Measurements from ENCODE around the gene CDKAL1. TPM values are rescaled to one million over a fixed set of nuclear protein-coding genes. Genes with fewer than 3 reads are reported as not detected.

The CDKAL1 gene
- total and polyA plus RNA-seq, 10 of the 15 experiments (the other 5 are each of a cell fraction or from before 2014, with no cell fraction given) = 10.7 to 26.9 (median 17.3) TPM

DNA sequence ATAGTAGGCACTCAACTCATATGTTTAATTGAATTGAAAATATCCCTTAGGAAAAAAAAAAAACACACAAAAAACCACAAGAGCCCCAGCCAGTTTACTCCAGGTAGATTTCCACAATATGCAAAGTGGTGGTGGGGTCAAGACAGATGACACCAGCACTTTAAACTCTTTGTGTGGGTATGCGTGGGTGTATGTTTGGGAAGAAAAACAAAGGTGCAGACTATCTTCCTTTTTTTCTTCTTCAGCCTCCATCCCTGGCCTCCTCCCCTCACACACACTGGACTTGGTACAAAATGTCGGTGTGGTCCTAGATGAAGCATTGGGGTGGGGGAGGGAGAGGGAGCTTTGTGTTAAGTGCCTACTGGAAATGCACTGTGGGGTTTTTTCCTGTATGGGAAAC, 42.2 kb upstream of the CDKAL1 start (continued):
- TF ChIP-seq POLR2AphosphoS5 (IDR thresholded peaks at IDR 0.05; ENCODE audit: low read length) (no peak), IKZF1 (conservative IDR thresholded peaks at IDR 0.05) (no peak), POLR2A (IDR thresholded peaks at IDR 0.05; ENCODE audit: low read depth, low read length) (no peak), SREBF2 (IDR thresholded peaks at IDR 0.05; ENCODE audit: low read length) (no peak), BMI1 (IDR thresholded peaks at IDR 0.05; ENCODE audit: borderline replicate concordance) (no peak), ASH2L (IDR thresholded peaks at IDR 0.05; ENCODE audit: borderline replicate concordance, low read depth) (no peak)

DNA sequence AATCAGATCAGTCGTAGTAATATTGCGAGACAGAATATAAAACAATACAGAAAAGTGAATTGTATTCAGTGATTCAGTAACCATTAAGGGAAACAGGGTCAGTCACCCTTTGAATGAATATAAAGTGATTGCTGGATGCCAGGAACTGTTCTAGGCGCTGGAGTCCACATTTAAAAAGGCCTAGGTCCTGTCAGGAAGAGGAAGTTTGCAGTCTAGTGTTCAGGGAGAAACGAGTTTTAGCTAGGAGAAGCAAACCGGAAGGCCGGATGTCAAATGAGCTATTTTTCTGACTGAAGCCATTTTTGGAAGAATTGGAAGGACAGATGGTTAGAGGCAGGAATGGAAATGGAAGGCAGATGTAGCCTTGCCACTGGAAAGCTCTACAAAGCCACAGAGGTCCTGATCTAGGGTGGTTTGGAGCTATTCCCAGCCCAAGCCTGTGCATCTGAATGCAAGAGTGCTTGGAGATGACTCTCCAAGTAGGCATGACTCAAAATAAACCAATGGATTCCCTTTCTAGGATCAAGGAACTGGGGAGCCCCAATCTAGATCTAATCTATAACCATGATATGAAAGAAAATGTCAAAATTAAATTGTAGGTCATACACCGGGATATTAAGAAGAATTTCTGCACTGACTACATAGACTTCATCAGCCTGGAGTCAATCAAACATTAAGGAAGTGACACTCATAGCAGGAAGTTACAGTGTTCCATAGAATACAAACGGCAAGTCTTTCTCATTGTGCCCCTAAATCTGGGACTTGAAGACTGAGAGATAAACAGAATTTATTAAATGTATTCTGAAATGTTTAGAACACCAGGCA, 36.8 kb upstream of the CDKAL1 start:
- 88% methylated on average over 8 of the region's 8 CpGs for WGBS (ENCODE audit: insufficient coverage, insufficient replicate concordance, low lambda C conversion rate, missing lambda C conversion rate)
- in situ Hi-C loops (cut with MboI) (no loop called here), intact Hi-C loops (cut with micrococcal nuclease; ENCODE audit: unreplicated experiment) (no loop called here)
- Histone ChIP-seq H3K4me3 (no peak overlapping the region), H3K9me3 (replicated peaks; ENCODE audit: control insufficient read depth, insufficient read depth, low read length) (no peaks in the 10 kb centered on the region), H3K27me3 (replicated peaks in 1 of 2; ENCODE audit: control insufficient read depth in 2 of 2, insufficient read depth in 2 of 2, low read length in 1 of 2) (no peaks in the 10 kb centered on the region), H3K27ac (ENCODE audit: control insufficient read depth, insufficient read depth) (no peak overlapping the region), H3K9ac (ENCODE audit: control insufficient read depth, insufficient read depth, low read length) (no peak overlapping the region), H3K79me2 (ENCODE audit: control insufficient read depth, insufficient read depth, low read length) (no peaks in the 10 kb centered on the region), H3K36me3 (ENCODE audit: control insufficient read depth in 2 of 2, insufficient read depth in 2 of 2, low read length in 1 of 2) (no peaks in the 10 kb centered on the region), H3K4me2 (ENCODE audit: control insufficient read depth, insufficient read depth) (no peak overlapping the region), H4K20me1 (ENCODE audit: control insufficient read depth, insufficient read depth) (no peaks in the 10 kb centered on the region), H2AFZ (ENCODE audit: control insufficient read depth, low read depth, low read length) (no peak overlapping the region), H3K4me1 (ENCODE audit: control insufficient read depth, insufficient read depth, low read length) (no peaks in the 10 kb centered on the region)
- no peak for FAIRE-seq
- ChIA-PET POLR2A (interaction anchor here (0.7 kb wide), 1 partner anchor 93 kb away, joined by 3 read pairs; no protein-coding TSS in a partner anchor), RAD21 (ENCODE audit: unreplicated experiment) (no interaction called here), SMC1A (ENCODE audit: uncharacterized antibody, unreplicated experiment) (interaction anchor here (0.8 kb wide), 1 partner anchor 92 kb away, joined by 4 read pairs; no protein-coding TSS in a partner anchor), CTCF (no interaction called here)
- DNase-seq (ENCODE audit: low read depth, low spot score) = no peak
- no TSS peak for BruUV-seq (replicated peaks)
- ATAC-seq = no peak
- TF ChIP-seq HDAC6 (IDR thresholded peaks at IDR 0.05; ENCODE audit: unreplicated experiment) (no peak), RAD21 (IDR thresholded peaks at IDR 0.05; ENCODE audit: insufficient read depth, low read depth, low read length) (no peak), MEF2B (IDR thresholded peaks at IDR 0.05; ENCODE audit: partially characterized antibody, poor library complexity, severe bottlenecking) (no peak), SUPT20H (IDR thresholded peaks at IDR 0.05; ENCODE audit: borderline replicate concordance, control insufficient read depth, low read depth, low read length) (no peak), POLR2AphosphoS2 (IDR thresholded peaks at IDR 0.05; ENCODE audit: low read depth, low read length) (no peak), CBX3 (IDR thresholded peaks at IDR 0.05; ENCODE audit: borderline replicate concordance, low read depth) (no peak), ETV6 (conservative IDR thresholded peaks at IDR 0.05 in 1 of 2, IDR thresholded peaks at IDR 0.05 in 1 of 2; ENCODE audit: borderline replicate concordance in 1 of 2, low read depth in 1 of 2) (no peak), MYB (IDR thresholded peaks at IDR 0.05; ENCODE audit: borderline replicate concordance, low read depth, low read length) (no peak), ZNF274 (IDR thresholded peaks at IDR 0.05; ENCODE audit: insufficient read depth, insufficient read length) (no peak), ZNF217 (IDR thresholded peaks at IDR 0.05) (no peak), ZNF207 (IDR thresholded peaks at IDR 0.05; ENCODE audit: borderline replicate concordance) (no peak), CEBPB (IDR thresholded peaks at IDR 0.05; ENCODE audit: borderline replicate concordance in 1 of 2, low read depth in 2 of 2, low read length in 2 of 2) (no peak), NR2F1 (conservative IDR thresholded peaks at IDR 0.05) (no peak), SIN3A (IDR thresholded peaks at IDR 0.05; ENCODE audit: low read depth, low read length) (no peak), NBN (IDR thresholded peaks at IDR 0.05) (no peak), ZNF24 (IDR thresholded peaks at IDR 0.05) (no peak), STAT3 (IDR thresholded peaks at IDR 0.05; ENCODE audit: low read depth, low read length) (no peak)
- TF ChIP-seq, protein P1, sequence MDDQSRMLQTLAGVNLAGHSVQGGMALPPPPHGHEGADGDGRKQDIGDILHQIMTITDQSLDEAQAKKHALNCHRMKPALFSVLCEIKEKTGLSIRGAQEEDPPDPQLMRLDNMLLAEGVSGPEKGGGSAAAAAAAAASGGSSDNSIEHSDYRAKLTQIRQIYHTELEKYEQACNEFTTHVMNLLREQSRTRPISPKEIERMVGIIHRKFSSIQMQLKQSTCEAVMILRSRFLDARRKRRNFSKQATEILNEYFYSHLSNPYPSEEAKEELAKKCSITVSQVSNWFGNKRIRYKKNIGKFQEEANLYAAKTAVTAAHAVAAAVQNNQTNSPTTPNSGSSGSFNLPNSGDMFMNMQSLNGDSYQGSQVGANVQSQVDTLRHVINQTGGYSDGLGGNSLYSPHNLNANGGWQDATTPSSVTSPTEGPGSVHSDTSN (IDR thresholded peaks at IDR 0.05; ENCODE audit: insufficient replicate concordance, low read depth, low read length) = no peak
